H9 (cell line): ENCODE results near the gene ADAMTS3. TPM values are rescaled to one million over a fixed set of nuclear protein-coding genes. Genes with fewer than 3 reads are reported as not detected.
A peak's percentile ranks its signal among the peaks of the same experiment; 100 is the strongest.

ENCODE experiments used
- DNase-seq: peaks from one replicate; pipeline ENCODE4 v3.0.0-alpha.2; 2017
- H2AFZ ChIP-seq: one replicate; pipeline ENCODE4 v1.6.1; 2013; ENCODE audit warnings: mild to moderate bottlenecking, low read length, control low read depth, moderate library complexity
- H2AK5ac ChIP-seq: 2 replicates; pipeline ENCODE4 v1.6.1; 2013; ENCODE audit warnings: low read length, control low read depth, mixed read lengths; ENCODE audit not compliant: insufficient read length
- H2BK120ac ChIP-seq: one replicate; pipeline ENCODE4 v1.6.1; 2013; ENCODE audit warnings: low read depth, mild to moderate bottlenecking, low read length, control low read depth, inconsistent platforms; ENCODE audit not compliant: poor library complexity, severe bottlenecking
- H2BK12ac ChIP-seq: 2 replicates; pipeline ENCODE4 v1.6.1; 2013; ENCODE audit warnings: low read length, control low read depth, mixed read lengths, low read depth; ENCODE audit not compliant: insufficient read length
- H2BK15ac ChIP-seq: 2 replicates; pipeline ENCODE4 v1.6.1; 2013; ENCODE audit warnings: low read depth, low read length, control low read depth
- H2BK20ac ChIP-seq: one replicate; pipeline ENCODE4 v1.6.1; 2013; ENCODE audit warnings: low read depth, mild to moderate bottlenecking, low read length, control low read depth, inconsistent platforms; ENCODE audit not compliant: poor library complexity, severe bottlenecking
- H2BK5ac ChIP-seq: 2 replicates; pipeline ENCODE4 v1.6.1; 2013; ENCODE audit warnings: low read length, control low read depth, mixed read lengths; ENCODE audit not compliant: insufficient read length
- H3K14ac ChIP-seq: 2 replicates; pipeline ENCODE4 v1.6.1; 2013; ENCODE audit warnings: low read length, control low read depth; ENCODE audit not compliant: insufficient read depth
- H3K18ac ChIP-seq: 2 replicates; pipeline ENCODE4 v1.6.1; 2013; ENCODE audit warnings: low read depth, mild to moderate bottlenecking, mixed read lengths, low read length, control low read depth; ENCODE audit not compliant: insufficient read length
- H3K23ac ChIP-seq: 2 replicates; pipeline ENCODE4 v1.6.1; 2013; ENCODE audit warnings: low read length, control low read depth, mixed read lengths, low read depth; ENCODE audit not compliant: insufficient read length
- H3K23me2 ChIP-seq: 2 replicates; pipeline ENCODE4 v1.6.1; 2013; ENCODE audit warnings: low read depth, mild to moderate bottlenecking, mixed read lengths, low read length, control low read depth; ENCODE audit not compliant: insufficient read length, poor library complexity, severe bottlenecking
- H3K27ac ChIP-seq: 2 replicates; pipeline ENCODE4 v1.5.1; 2013; ENCODE audit warnings: low read length, control low read depth, mixed read lengths, low read depth; ENCODE audit not compliant: insufficient read length
- H3K27me3 ChIP-seq: 2 replicates; pipeline ENCODE4 v1.6.1; 2013; ENCODE audit warnings: low read length, control low read depth, inconsistent platforms; ENCODE audit not compliant: insufficient read depth
- H3K4ac ChIP-seq: 2 replicates; pipeline ENCODE4 v1.6.1; 2013; ENCODE audit warnings: low read depth, mild to moderate bottlenecking, control low read depth, inconsistent platforms, low read length, moderate library complexity
- H3K4me1 ChIP-seq: 2 replicates; pipeline ENCODE4 v1.6.1; 2013; ENCODE audit warnings: low read length, control low read depth, inconsistent platforms; ENCODE audit not compliant: insufficient read depth
- H3K4me2 ChIP-seq: 2 replicates; pipeline ENCODE4 v1.6.1; 2013; ENCODE audit warnings: low read length, control low read depth, mixed read lengths; ENCODE audit not compliant: insufficient read length, insufficient read depth
- H3K56ac ChIP-seq: 2 replicates; pipeline ENCODE4 v1.6.1; 2013; ENCODE audit warnings: low read depth, mild to moderate bottlenecking, mixed read lengths, low read length, control low read depth; ENCODE audit not compliant: insufficient read length
- H3K79me1 ChIP-seq: 2 replicates; pipeline ENCODE4 v1.6.1; 2013; ENCODE audit warnings: low read depth, mild to moderate bottlenecking, moderate library complexity, low read length, control low read depth, inconsistent platforms; ENCODE audit not compliant: insufficient read depth, poor library complexity, severe bottlenecking
- H3K79me2 ChIP-seq: 2 replicates; pipeline ENCODE4 v1.6.1; 2013; ENCODE audit warnings: low read length, control low read depth, inconsistent platforms; ENCODE audit not compliant: insufficient read depth
- H3K9ac ChIP-seq: 2 replicates; pipeline ENCODE4 v1.6.1; 2013; ENCODE audit warnings: low read length, control low read depth, mixed read lengths; ENCODE audit not compliant: insufficient read length; ENCODE audit errors: extremely low read depth
- H3K9me3 ChIP-seq: one replicate; pipeline ENCODE4 v1.6.1; 2013; ENCODE audit warnings: low read depth, low read length, inconsistent platforms; ENCODE audit not compliant: control insufficient read depth
- H3T11ph ChIP-seq: one replicate; pipeline ENCODE4 v1.6.1; 2013; ENCODE audit warnings: mild to moderate bottlenecking, low read length, control low read depth, inconsistent platforms
- H4K20me1 ChIP-seq: one replicate; pipeline ENCODE4 v1.6.1; 2013; ENCODE audit not compliant: control insufficient read depth, insufficient read length, insufficient read depth
- H4K5ac ChIP-seq: 2 replicates; pipeline ENCODE4 v1.6.1; 2013; ENCODE audit warnings: low read depth, mild to moderate bottlenecking, mixed read lengths, low read length, control low read depth; ENCODE audit not compliant: insufficient read length
- H4K8ac ChIP-seq: replicated peaks from 2 replicates; pipeline ENCODE4 v1.6.1; 2013; ENCODE audit warnings: low read length, control low read depth, mixed read lengths, low read depth; ENCODE audit not compliant: insufficient read length
- H4K91ac ChIP-seq: 2 replicates; pipeline ENCODE4 v1.6.1; 2013; ENCODE audit warnings: low read depth, mild to moderate bottlenecking, moderate library complexity, mixed read lengths, low read length, control low read depth; ENCODE audit not compliant: insufficient read length
- H3K27ac Mint-ChIP-seq, 3 experiments: 2 replicates in 2 of 3; 3 replicates in 1 of 3; pipeline ENCODE4 v1.8.0; 2020 to 2021; ENCODE audit warnings: mixed read lengths in 3 of 3, mild to moderate bottlenecking in 1 of 3, moderate library complexity in 1 of 3
- H3K27me3 Mint-ChIP-seq: 2 replicates; pipeline ENCODE4 v1.8.0; 2021; ENCODE audit warnings: low read depth, mild to moderate bottlenecking, moderate library complexity, mixed read lengths
- H3K36me3 Mint-ChIP-seq, 3 experiments: 2 replicates in 2 of 3; 3 replicates in 1 of 3; pipeline ENCODE4 v1.8.0; 2020 to 2021; ENCODE audit warnings: low read depth in 3 of 3, mixed read lengths in 3 of 3; ENCODE audit not compliant: insufficient read depth in 1 of 3
- H3K4me1 Mint-ChIP-seq, 2 experiments: 2 replicates each; pipeline ENCODE4 v1.8.0; 2020; ENCODE audit warnings: mixed read lengths in 2 of 2
- H3K4me3 Mint-ChIP-seq, 2 experiments: 2 replicates in 1 of 2; 3 replicates in 1 of 2; pipeline ENCODE4 v1.8.0; 2020 to 2021; ENCODE audit warnings: mild to moderate bottlenecking in 2 of 2, mixed read lengths in 2 of 2, moderate library complexity in 1 of 2
- H3K9me3 Mint-ChIP-seq, 2 experiments: 2 replicates in 1 of 2; 3 replicates in 1 of 2; pipeline ENCODE4 v1.8.0; 2020; ENCODE audit warnings: mild to moderate bottlenecking in 2 of 2, mixed read lengths in 2 of 2, moderate library complexity in 1 of 2
- CTCF ChIP-seq: fragments of 200-600 bp; sonication (generic); conservative IDR thresholded peaks from 3 replicates; pipeline ENCODE4 v1.8.0; 2021; ENCODE audit warnings: antibody characterized with exemption, mild to moderate bottlenecking
- WGBS: extraction: QIAGEN DNeasy Blood & Tissue Kit; methylation state at CpG from one replicate; pipeline ENCODE4 v1.1.7; 2013; ENCODE audit warnings: missing lambda C conversion rate, low lambda C conversion rate, mixed read lengths; ENCODE audit not compliant: insufficient read length; ENCODE audit errors: extremely low coverage; 5-methylcytosine and 5-hydroxymethylcytosine counted together
- total RNA-seq: library from RNA; stranded (reverse); gene quantifications from 2 replicates; pipeline ENCODE4 v1.2.1, GENCODE V29; 2021

Gene ADAMTS3
- total RNA-seq, 1 experiment from 2014 or later = 1.1 TPM

GRCh38 chr4:72286185-72286584, 282.8 kb downstream of the ADAMTS3 start:
- H2BK15ac ChIP-seq = no peak overlapping the region
- H3K18ac ChIP-seq = no peak overlapping the region
- H3T11ph ChIP-seq = no peak overlapping the region
- Mint-ChIP-seq H3K4me1 (no peaks in the 10 kb centered on the region; a peak in 1 of 4 replicates), H3K27ac (no peak overlapping the region), H3K36me3 (peaks cover 0 to 5% (median 4%) of the 10 kb centered on the region in 3 experiments; a peak in 3 of 7 replicates), H3K27me3 (no peaks in the 10 kb centered on the region; the same call in 1 of the 2 replicates), H3K4me3 (no peak overlapping the region), H3K9me3 (no peaks in the 10 kb centered on the region)
- peak; percentile 59 for TF ChIP-seq CTCF
- H4K20me1 ChIP-seq = no peaks in the 10 kb centered on the region
- H3K23ac ChIP-seq = no peak overlapping the region
- no peak overlapping the region for H4K91ac ChIP-seq
- no peaks in the 10 kb centered on the region for H3K79me1 ChIP-seq
- H2BK5ac ChIP-seq = no peak overlapping the region
- no peak overlapping the region for H3K27ac ChIP-seq
- no peak overlapping the region for H3K9ac ChIP-seq
- no peak overlapping the region for H2AFZ ChIP-seq
- H3K4ac ChIP-seq = no peak overlapping the region
- H3K79me2 ChIP-seq = no peaks in the 10 kb centered on the region
- no peak overlapping the region for H2AK5ac ChIP-seq
- no CpG with 5 or more reads among the region's 1 CpG for WGBS
- H3K56ac ChIP-seq = no peak overlapping the region
- no peak overlapping the region for H2BK12ac ChIP-seq
- no peak for DNase-seq
- H3K4me1 ChIP-seq = no peaks in the 10 kb centered on the region
- no peaks in the 10 kb centered on the region for H3K23me2 ChIP-seq
- no peaks in the 10 kb centered on the region for H3K9me3 ChIP-seq
- H2BK120ac ChIP-seq = no peak overlapping the region
- H2BK20ac ChIP-seq = no peak overlapping the region
- H3K14ac ChIP-seq = no peak overlapping the region
- H4K8ac ChIP-seq = no peak overlapping the region
- H3K4me2 ChIP-seq = no peak overlapping the region
- no peak overlapping the region for H4K5ac ChIP-seq
- no peaks in the 10 kb centered on the region for H3K27me3 ChIP-seq
